Suprapubic skin (tissue), 4 donors: ENCODE measurements around the gene MEX3D. TPM values are rescaled to one million over a fixed set of nuclear protein-coding genes. Genes with fewer than 3 reads are reported as not detected.

Source experiments
- DNase-seq, 2 donors: peaks; one replicate each; pipeline ENCODE4 v3.0.0-alpha.2; 2019; ENCODE audit warnings: low spot score in 2 of 2
- H3K27ac ChIP-seq: fragments of 200-600 bp; sonication (generic); one replicate; pipeline ENCODE4 v1.5.1; 2019
- H3K27me3 ChIP-seq: fragments of 200-600 bp; sonication (generic); one replicate; pipeline ENCODE4 v1.5.1; 2019
- H3K36me3 ChIP-seq: fragments of 200-600 bp; sonication (generic); one replicate; pipeline ENCODE4 v1.5.1; 2019
- H3K4me1 ChIP-seq: fragments of 200-600 bp; sonication (generic); one replicate; pipeline ENCODE4 v1.5.1; 2019
- H3K4me3 ChIP-seq: fragments of 200-600 bp; sonication (generic); one replicate; pipeline ENCODE4 v1.5.1; 2019; ENCODE audit warnings: mild to moderate bottlenecking
- H3K9me3 ChIP-seq: fragments of 200-600 bp; sonication (generic); one replicate; pipeline ENCODE4 v1.5.1; 2019
- CTCF ChIP-seq, 2 donors: fragments of 200-600 bp in 1 of 2; fragments of 450-650 bp in 1 of 2; sonication (generic) in 1 of 2; IDR thresholded peaks; one replicate each; pipeline ENCODE4 v1.5.1; 2016 to 2019; ENCODE audit warnings: antibody characterized with exemption in 2 of 2, mild to moderate bottlenecking in 1 of 2, moderate library complexity in 1 of 2
- EP300 ChIP-seq: sonication (generic); formaldehyde crosslinking; IDR thresholded peaks from one replicate; pipeline ENCODE4 v1.6.1; 2017; ENCODE audit warnings: antibody characterized with exemption
- POLR2A ChIP-seq, 2 donors: fragments of 450-650 bp; IDR thresholded peaks; one replicate each; pipeline ENCODE4 v1.6.1; 2017; ENCODE audit warnings: antibody characterized with exemption in 2 of 2, mild to moderate bottlenecking in 2 of 2, moderate library complexity in 2 of 2
- POLR2AphosphoS5 ChIP-seq, 3 donors: sonication (generic); formaldehyde crosslinking; IDR thresholded peaks; one replicate each; pipeline ENCODE4 v1.6.1; 2017; ENCODE audit warnings: antibody characterized with exemption in 3 of 3
- WGBS: methylation state at CpG from one replicate; pipeline ENCODE4 v1.1.5; 2018; 5-methylcytosine and 5-hydroxymethylcytosine counted together
- total RNA-seq, 4 donors: library from RNA; depleted of rRNA; stranded (reverse); fragments of >200 nt; gene quantifications; one replicate each; pipeline ENCODE4 v1.1.0, GENCODE V29; 2016

The MEX3D gene
- total RNA-seq, 4 donors from 2014 or later = 20.1 to 36.4 (median 26.9) TPM

GRCh38 chr19:1582201-1582600, 14.1 kb upstream of the MEX3D start:
- Histone ChIP-seq H3K4me1 (no peaks in the 10 kb centered on the region), H3K36me3 (peaks cover 76% of the 10 kb centered on the region), H3K4me3 (no peak overlapping the region), H3K27me3 (no peaks in the 10 kb centered on the region), H3K9me3 (no peaks in the 10 kb centered on the region), H3K27ac (no peak overlapping the region)
- no peak for DNase-seq
- no peak for TF ChIP-seq CTCF (IDR thresholded peaks at IDR 0.05)
- TF ChIP-seq POLR2AphosphoS5 (IDR thresholded peaks at IDR 0.05) = no peak
- TF ChIP-seq EP300 = no peak
- no peak for TF ChIP-seq POLR2A (IDR thresholded peaks at IDR 0.05)
- 65% methylated on average over 4 of the region's 9 CpGs for WGBS

- DNase-seq = no peak
- WGBS = 85% methylated on average over 11 of the region's 22 CpGs
- no peaks in the 10 kb centered on the region for H3K4me1 ChIP-seq
- H3K27ac ChIP-seq = no peak overlapping the region
- no peaks in the 10 kb centered on the region for H3K9me3 ChIP-seq
- peaks cover 86% of the 10 kb centered on the region for H3K36me3 ChIP-seq
- H3K4me3 ChIP-seq = no peak overlapping the region
- TF ChIP-seq POLR2A (IDR thresholded peaks at IDR 0.05) (no peak), CTCF (IDR thresholded peaks at IDR 0.05) (no peak), POLR2AphosphoS5 (IDR thresholded peaks at IDR 0.05) (no peak), EP300 (no peak)
- H3K27me3 ChIP-seq = no peaks in the 10 kb centered on the region
Observed at GRCh38 chr19:1580957-1581356, 12.8 kb upstream of the MEX3D start.

GRCh38 chr19:1580382-1580781, 12.3 kb upstream of the MEX3D start:
- WGBS = 96% methylated on average over 20 of the region's 20 CpGs
- no peaks in the 10 kb centered on the region for H3K9me3 ChIP-seq
- TF ChIP-seq EP300 (no peak), POLR2AphosphoS5 (IDR thresholded peaks at IDR 0.05) (no peak), CTCF (IDR thresholded peaks at IDR 0.05) (no peak), POLR2A (IDR thresholded peaks at IDR 0.05) (no peak)

GRCh38 chr19:1579222-1579621, 11.1 kb upstream of the MEX3D start:
- no peak for TF ChIP-seq POLR2A (IDR thresholded peaks at IDR 0.05)
- TF ChIP-seq EP300 = no peak
- TF ChIP-seq CTCF (IDR thresholded peaks at IDR 0.05) = no peak
- TF ChIP-seq POLR2AphosphoS5 (IDR thresholded peaks at IDR 0.05) = no peak
- DNase-seq = no peak
- Histone ChIP-seq H3K9me3 (no peaks in the 10 kb centered on the region), H3K27me3 (no peaks in the 10 kb centered on the region), H3K27ac (no peak overlapping the region), H3K4me3 (no peak overlapping the region), H3K36me3 (peaks cover 77% of the 10 kb centered on the region), H3K4me1 (no peaks in the 10 kb centered on the region)
- 96% methylated on average over 20 of the region's 20 CpGs for WGBS

More at GRCh38 chr19:1580382-1580781, 12.3 kb upstream of the MEX3D start:
- no peak for DNase-seq
- Histone ChIP-seq H3K36me3 (peaks cover 86% of the 10 kb centered on the region), H3K4me3 (no peak overlapping the region), H3K4me1 (no peaks in the 10 kb centered on the region), H3K27me3 (no peaks in the 10 kb centered on the region), H3K27ac (no peak overlapping the region)

GRCh38 chr19:1577929-1578618, 9.9 kb upstream of the MEX3D start:
- H3K9me3 ChIP-seq = no peaks in the 10 kb centered on the region
- no peak overlapping the region for H3K4me3 ChIP-seq
- DNase-seq = no peak
- no peaks in the 10 kb centered on the region for H3K4me1 ChIP-seq
- peaks cover 67% of the 10 kb centered on the region for H3K36me3 ChIP-seq
- no peak for TF ChIP-seq CTCF (IDR thresholded peaks at IDR 0.05)
- no peak for TF ChIP-seq POLR2AphosphoS5 (IDR thresholded peaks at IDR 0.05)
- no peak for TF ChIP-seq POLR2A (IDR thresholded peaks at IDR 0.05)
- no peak for TF ChIP-seq EP300
- H3K27ac ChIP-seq = no peak overlapping the region
- no peaks in the 10 kb centered on the region for H3K27me3 ChIP-seq
- 91% methylated on average over 44 of the region's 49 CpGs for WGBS
